HG03097 (cell line): ENCODE data around the gene MEPCE.
A peak's percentile ranks its signal among the peaks of the same experiment; 100 is the strongest.
"Not testable (repeated sequence)": the region's sequence is repeated elsewhere in the genome, so short reads cannot be mapped to it uniquely, and the experiment has no call there.

Experiments used
- ATAC-seq: cut with Tn5 transposase; IDR thresholded peaks from one replicate; pipeline ENCODE4 v1.9.1; 2021; ENCODE audit not compliant: unreplicated experiment, low FRiP score

Gene MEPCE

DNA sequence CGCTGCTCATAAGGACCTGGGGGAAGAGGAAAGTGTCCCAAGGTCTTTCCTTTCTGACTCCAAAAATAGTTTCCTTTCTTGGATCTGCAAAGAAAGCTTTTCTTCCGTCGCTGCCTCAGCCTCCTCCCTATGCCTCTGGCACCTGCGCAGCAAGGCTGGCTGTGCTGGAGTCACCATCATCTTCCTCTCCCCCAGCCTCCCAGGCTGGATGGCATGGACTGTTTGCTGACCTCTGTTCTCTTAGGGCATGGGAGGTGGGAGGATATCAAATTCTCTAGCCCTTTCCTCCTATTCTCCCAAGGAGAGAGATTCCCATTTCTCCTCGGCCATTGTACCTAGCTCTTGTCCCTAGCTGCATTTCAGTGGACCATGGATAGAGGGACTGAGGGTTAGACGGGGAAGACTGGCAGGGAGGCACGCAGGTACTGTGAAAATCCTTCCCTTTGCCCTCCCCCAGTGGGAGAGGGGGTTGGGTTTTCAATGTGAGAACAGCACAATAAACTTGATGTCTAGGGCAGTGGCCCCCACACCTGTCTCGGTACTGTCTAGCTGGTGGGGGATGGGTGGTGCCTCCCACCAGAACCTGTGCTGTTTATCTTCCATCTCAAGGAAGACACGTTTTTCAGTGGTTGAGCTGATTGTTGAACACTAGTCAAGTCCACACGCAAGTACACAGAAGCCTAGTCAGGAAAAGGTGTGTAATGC, 4.1 kb downstream of the MEPCE start:
- ATAC-seq: no peak

DNA sequence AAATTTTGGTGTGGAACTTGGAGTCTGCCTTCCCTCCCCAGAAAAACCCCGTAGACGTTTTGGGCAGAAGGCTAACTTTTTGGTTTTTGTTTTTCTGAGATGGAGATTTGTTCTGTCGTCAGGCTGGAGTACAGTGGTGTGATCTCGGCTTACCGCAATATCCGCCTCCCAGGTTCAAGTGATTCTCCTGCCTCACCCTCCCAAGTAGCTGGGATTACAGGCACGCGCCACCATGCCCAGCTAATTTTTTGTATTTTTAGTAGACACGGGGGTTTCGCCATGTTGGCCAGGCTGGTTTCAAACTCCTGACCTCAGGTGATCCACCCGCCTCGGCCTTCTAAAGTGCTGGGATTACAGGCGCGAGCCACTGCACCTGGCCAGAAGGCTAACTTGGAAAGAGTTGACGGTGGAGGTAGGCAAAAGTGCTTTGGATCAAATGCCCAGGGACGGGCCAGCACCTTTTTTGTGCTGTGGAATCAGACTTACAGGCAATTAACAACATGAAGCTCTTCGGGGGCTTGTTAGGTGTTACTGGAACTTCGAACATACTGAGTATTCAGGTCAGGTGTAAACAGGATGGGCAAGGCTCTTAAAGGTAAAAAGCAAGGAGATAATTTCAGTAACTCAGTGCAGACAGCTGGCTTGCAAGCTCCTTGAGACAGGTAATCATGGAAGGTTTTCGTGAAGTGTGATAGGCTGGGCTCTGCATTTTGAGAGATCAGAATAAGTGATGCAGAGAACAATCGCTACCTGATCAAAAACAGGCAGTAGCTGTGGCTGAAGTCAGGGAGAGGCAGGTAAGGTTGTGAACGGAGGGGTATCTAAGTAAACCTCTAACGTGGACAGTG, 4.9 kb downstream of the MEPCE start:
- no peak for ATAC-seq

GRCh38 chr7:100435401-100436304, 6.0 kb downstream of the MEPCE start:
- peak; percentile 13 for ATAC-seq

- ATAC-seq: no peak
Observed at GRCh38 chr7:100437150-100438100, 7.8 kb downstream of the MEPCE start.

GRCh38 chr7:100438172-100438571, 8.5 kb downstream of the MEPCE start:
- no peak for ATAC-seq

DNA sequence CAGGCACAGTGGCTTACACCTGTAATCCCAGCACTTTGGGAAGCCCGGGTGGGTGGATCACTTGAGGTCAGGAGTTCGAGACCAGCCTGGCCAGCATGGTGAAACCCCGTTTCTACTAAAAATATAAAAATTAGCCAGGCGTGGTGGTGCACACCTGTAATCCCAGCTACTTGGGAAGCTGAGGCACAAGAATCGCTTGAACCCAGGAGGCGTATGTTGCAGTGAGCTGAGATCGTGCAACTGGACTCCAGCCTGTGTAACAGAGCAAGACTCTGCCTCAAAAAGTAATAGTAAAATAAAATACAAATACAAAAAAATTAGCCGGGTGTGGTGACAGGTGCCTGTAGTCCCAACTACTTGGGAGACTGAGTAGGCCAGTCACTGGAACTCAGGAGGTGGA, 9.1 kb downstream of the MEPCE start:
- ATAC-seq: not testable (repeated sequence)

- ATAC-seq: not testable (repeated sequence)
Observed at GRCh38 chr7:100439244-100439643, 9.6 kb downstream of the MEPCE start.

- no peak for ATAC-seq
Observed at GRCh38 chr7:100441641-100442535, 12.3 kb downstream of the MEPCE start.

DNA sequence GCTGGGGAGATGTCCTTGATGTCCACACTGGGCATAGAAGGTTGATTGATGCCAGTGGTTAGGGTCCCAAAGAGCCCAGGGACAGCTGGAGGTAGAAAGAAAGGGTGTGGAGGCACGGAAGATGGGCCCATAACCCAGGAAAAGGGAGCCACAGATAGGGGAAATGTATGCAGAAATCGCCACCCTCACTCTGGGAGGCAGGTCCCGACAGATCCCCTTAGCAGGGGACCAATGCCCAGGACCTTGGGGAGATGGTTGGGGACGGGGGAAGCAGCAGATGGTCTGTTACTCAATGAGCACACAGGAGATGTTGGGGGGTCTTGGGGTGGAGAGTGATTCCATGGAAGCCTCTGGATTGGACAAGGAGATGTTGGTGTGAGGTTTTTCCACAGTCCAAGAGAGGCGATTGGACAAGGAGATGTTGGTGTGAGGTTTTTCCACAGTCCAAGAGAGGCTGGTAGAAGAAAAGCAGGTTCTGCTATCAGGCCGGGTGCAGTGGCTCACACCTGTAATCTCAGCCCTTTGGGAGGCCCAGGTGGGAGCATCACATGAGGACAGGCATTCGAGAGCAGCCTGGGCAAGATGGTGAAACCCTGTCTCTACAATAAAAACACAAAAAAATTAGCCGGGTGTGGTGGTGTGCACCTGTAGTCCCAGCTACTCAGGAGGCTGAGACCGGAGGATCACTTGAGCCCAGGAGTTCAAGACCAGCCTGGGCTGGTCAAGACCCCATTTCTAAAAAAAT, 13.6 kb downstream of the MEPCE start:
- ATAC-seq: no peak

DNA sequence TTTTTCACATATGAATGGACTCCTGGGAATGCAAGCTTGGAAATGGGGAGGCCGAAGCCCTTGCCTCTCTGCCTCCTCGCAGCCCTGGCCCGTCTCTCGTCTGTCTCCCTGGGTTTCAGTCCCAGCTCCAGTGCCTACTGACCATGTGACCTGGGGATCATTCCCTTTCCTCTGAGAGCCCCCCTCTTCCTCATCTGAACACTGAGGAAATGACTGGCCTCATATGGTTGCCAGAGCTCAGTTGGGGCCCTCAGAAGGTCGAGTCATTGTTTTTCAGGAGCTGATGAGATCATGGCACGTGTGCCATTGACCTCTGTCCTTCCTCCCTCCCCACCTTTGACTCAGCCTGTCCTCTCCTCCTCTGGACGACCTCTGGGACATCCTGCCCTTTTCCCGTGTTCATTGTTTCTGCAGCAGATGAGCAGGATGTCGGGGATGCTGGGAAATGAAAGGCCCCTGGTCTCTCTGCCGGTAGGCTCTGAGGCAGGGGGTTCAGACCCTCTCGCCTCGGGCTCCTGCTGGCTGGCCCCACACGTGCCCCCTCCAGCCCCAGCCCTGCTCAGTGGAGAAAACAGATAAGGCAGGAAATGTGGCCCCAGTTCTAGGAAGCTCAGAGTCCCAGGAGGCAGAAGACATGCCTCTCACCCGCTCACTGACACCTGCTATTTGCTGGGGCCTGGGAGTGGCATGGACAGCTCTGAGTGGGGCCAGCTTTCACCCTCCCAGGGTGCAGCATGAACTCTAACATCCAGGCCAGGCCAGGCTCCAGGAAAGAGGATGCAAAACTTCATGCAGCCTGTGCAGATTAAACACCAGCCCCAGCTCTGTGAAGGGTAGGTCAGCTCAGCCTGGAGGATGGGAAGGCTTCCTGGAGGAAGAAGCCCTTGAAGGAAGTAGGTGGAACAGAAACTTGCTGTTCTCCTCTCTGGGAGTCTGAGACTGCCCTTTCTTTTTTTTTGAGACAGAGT, 15.0 kb downstream of the MEPCE start:
- no peak for ATAC-seq

GRCh38 chr7:100446040-100446439, 16.4 kb downstream of the MEPCE start:
- ATAC-seq: no peak

- not testable (repeated sequence) for ATAC-seq
Observed at GRCh38 chr7:100447363-100447762, 17.7 kb downstream of the MEPCE start.

DNA sequence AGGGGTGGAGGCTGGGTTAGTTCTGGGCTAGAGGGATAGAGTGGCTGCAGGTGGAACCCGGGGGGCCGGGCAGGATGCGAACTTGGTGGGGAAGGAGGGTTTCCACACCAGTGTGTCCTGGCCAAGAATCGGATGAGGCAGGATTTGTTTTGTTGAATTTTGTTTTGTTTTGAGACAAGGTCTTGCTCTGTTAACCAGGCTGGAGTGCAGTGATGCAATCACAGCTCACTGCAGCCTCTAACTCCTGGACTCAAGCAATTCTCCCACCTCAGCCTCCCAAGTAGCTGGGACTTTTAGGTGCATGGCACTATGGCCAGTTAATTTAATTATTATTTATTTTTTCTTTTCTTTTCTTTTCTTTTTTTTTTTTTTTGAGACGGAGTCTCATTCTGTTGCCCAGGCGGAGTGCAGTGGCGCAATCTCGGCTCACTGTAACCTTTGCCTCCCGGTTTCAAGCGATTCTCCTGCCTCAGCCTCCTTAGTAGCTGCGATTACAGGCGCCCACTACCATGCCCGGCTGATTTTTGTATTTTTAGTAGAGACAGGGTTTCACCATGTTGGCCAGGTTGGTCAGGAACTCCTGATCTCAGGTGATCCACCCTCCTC, 19.7 kb downstream of the MEPCE start:
- ATAC-seq: no peak

- no peak for ATAC-seq
Observed at GRCh38 chr7:100452513-100452912, 22.9 kb downstream of the MEPCE start.

- ATAC-seq: not testable (repeated sequence)
Observed at GRCh38 chr7:100453854-100454253, 24.2 kb downstream of the MEPCE start.

DNA sequence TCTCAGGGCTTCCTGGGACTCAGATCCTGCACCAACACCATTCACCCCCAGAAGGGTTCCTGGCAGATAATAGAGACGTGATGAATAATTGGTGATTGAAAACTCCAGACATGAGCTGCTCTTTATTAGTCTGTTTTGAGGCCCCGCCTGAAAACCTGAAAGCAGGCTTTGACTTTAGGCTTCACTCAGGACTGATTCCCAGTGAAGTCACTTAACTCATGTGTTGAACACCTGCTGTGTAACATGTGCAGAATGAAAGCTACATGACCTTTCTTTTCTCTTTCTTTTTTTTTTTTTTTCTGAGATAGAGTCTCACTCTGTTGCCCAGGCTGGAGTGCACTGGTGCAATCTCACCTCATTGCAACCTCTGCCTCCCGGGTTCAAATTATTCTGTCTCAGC, 25.6 kb downstream of the MEPCE start:
- ATAC-seq: no peak

GRCh38 chr7:100456562-100456961, 26.9 kb downstream of the MEPCE start:
- ATAC-seq: no peak
